ENCODE results near the gene PRMT5. TPM values are rescaled to one million over a fixed set of nuclear protein-coding genes. Genes with fewer than 3 reads are reported as not detected.

PRMT5 gene
- total RNA-seq, 1 donor from 2014 or later: 180 TPM

GRCh38 chr14:22901799-22902198 lies 27.4 kb downstream of the PRMT5 start:
- H3K36me3 Mint-ChIP-seq (ENCODE audit: low read depth): peaks cover 47% of the 10 kb centered on the region
- intact Hi-C loops (cut with micrococcal nuclease): loop anchor here (2.0 kb wide), 1 partner anchor 15 kb away; no protein-coding TSS in a partner anchor

GRCh38 chr14:22900081-22900799 lies 28.9 kb downstream of the PRMT5 start:
- intact Hi-C loops (cut with micrococcal nuclease): loop anchor here (1.0 to 2.0 kb wide), 5 partner anchors 13 to 330 kb away; no protein-coding TSS in a partner anchor

More at GRCh38 chr14:22901799-22902198, 27.4 kb downstream of the PRMT5 start:
- Mint-ChIP-seq H3K27ac (no peak overlapping the region), H3K4me1 (ENCODE audit: low read depth) (peaks cover 19% of the 10 kb centered on the region), H3K27me3 (ENCODE audit: insufficient read depth) (no peaks in the 10 kb centered on the region), H3K9me3 (no peaks in the 10 kb centered on the region), H3K4me3 (no peak overlapping the region)
- no peak for DNase-seq (ENCODE audit: low spot score)

GRCh38 chr14:22898302-22899090 lies 30.7 kb downstream of the PRMT5 start:
- Mint-ChIP-seq H3K27me3 (ENCODE audit: insufficient read depth) (no peaks in the 10 kb centered on the region), H3K36me3 (ENCODE audit: low read depth) (peaks cover 24% of the 10 kb centered on the region), H3K27ac (no peak overlapping the region), H3K4me1 (ENCODE audit: low read depth) (peaks cover 19% of the 10 kb centered on the region), H3K9me3 (no peaks in the 10 kb centered on the region), H3K4me3 (no peak overlapping the region)
- no peak for DNase-seq (ENCODE audit: low spot score)
- intact Hi-C loops (cut with micrococcal nuclease): no loop called here

More at GRCh38 chr14:22900081-22900799, 28.9 kb downstream of the PRMT5 start:
- peak; percentile 30 for DNase-seq (ENCODE audit: low spot score)
- Mint-ChIP-seq H3K9me3 (no peaks in the 10 kb centered on the region), H3K4me3 (no peak overlapping the region), H3K36me3 (ENCODE audit: low read depth) (peaks cover 34% of the 10 kb centered on the region), H3K27me3 (ENCODE audit: insufficient read depth) (no peaks in the 10 kb centered on the region), H3K27ac (peak overlapping the region; percentile 57), H3K4me1 (ENCODE audit: low read depth) (peaks cover 19% of the 10 kb centered on the region)

- no peaks in the 10 kb centered on the region for H3K9me3 Mint-ChIP-seq
- H3K27me3 Mint-ChIP-seq (ENCODE audit: insufficient read depth): no peaks in the 10 kb centered on the region
- peaks cover 19% of the 10 kb centered on the region for H3K4me1 Mint-ChIP-seq (ENCODE audit: low read depth)
- no peak for DNase-seq (ENCODE audit: low spot score)
- peaks cover 26% of the 10 kb centered on the region for H3K36me3 Mint-ChIP-seq (ENCODE audit: low read depth)
- intact Hi-C loops (cut with micrococcal nuclease): no loop called here
- H3K4me3 Mint-ChIP-seq: no peak overlapping the region
- no peak overlapping the region for H3K27ac Mint-ChIP-seq
These were observed 31.8 kb downstream of the PRMT5 start for GRCh38 chr14:22897357-22897756.

GRCh38 chr14:22896760-22897159 lies 32.4 kb downstream of the PRMT5 start:
- H3K9me3 Mint-ChIP-seq: no peaks in the 10 kb centered on the region
- H3K4me3 Mint-ChIP-seq: no peak overlapping the region
- peaks cover 22% of the 10 kb centered on the region for H3K36me3 Mint-ChIP-seq (ENCODE audit: low read depth)
- intact Hi-C loops (cut with micrococcal nuclease): no loop called here
- H3K27me3 Mint-ChIP-seq (ENCODE audit: insufficient read depth): no peaks in the 10 kb centered on the region
- H3K27ac Mint-ChIP-seq: no peak overlapping the region
- DNase-seq (ENCODE audit: low spot score): no peak
- H3K4me1 Mint-ChIP-seq (ENCODE audit: low read depth): peaks cover 19% of the 10 kb centered on the region

GRCh38 chr14:22896356-22896755 lies 32.8 kb downstream of the PRMT5 start:
- intact Hi-C loops (cut with micrococcal nuclease): no loop called here
- Mint-ChIP-seq H3K27ac (no peak overlapping the region), H3K4me3 (no peak overlapping the region), H3K27me3 (ENCODE audit: insufficient read depth) (no peaks in the 10 kb centered on the region), H3K9me3 (no peaks in the 10 kb centered on the region), H3K4me1 (ENCODE audit: low read depth) (peaks cover 18% of the 10 kb centered on the region), H3K36me3 (ENCODE audit: low read depth) (peaks cover 19% of the 10 kb centered on the region)
- DNase-seq (ENCODE audit: low spot score): no peak

GRCh38 chr14:22895402-22895801 lies 33.8 kb downstream of the PRMT5 start:
- Mint-ChIP-seq H3K27me3 (ENCODE audit: insufficient read depth) (no peaks in the 10 kb centered on the region), H3K36me3 (ENCODE audit: low read depth) (peaks cover 13% of the 10 kb centered on the region), H3K27ac (no peak overlapping the region), H3K4me1 (ENCODE audit: low read depth) (peaks cover 10% of the 10 kb centered on the region), H3K4me3 (no peak overlapping the region), H3K9me3 (no peaks in the 10 kb centered on the region)
- DNase-seq (ENCODE audit: low spot score): no peak
- intact Hi-C loops (cut with micrococcal nuclease): no loop called here

GRCh38 chr14:22893706-22894105 lies 35.5 kb downstream of the PRMT5 start:
- Mint-ChIP-seq H3K27me3 (ENCODE audit: insufficient read depth) (no peaks in the 10 kb centered on the region), H3K27ac (no peak overlapping the region), H3K4me3 (no peak overlapping the region), H3K36me3 (ENCODE audit: low read depth) (peaks cover 19% of the 10 kb centered on the region), H3K4me1 (ENCODE audit: low read depth) (peaks cover 15% of the 10 kb centered on the region), H3K9me3 (no peaks in the 10 kb centered on the region)
- DNase-seq (ENCODE audit: low spot score): no peak
- intact Hi-C loops (cut with micrococcal nuclease): no loop called here

GRCh38 chr14:22892488-22892887 lies 36.7 kb downstream of the PRMT5 start:
- no peak for DNase-seq (ENCODE audit: low spot score)
- peaks cover 19% of the 10 kb centered on the region for H3K4me1 Mint-ChIP-seq (ENCODE audit: low read depth)
- H3K36me3 Mint-ChIP-seq (ENCODE audit: low read depth): peaks cover 16% of the 10 kb centered on the region
- H3K27me3 Mint-ChIP-seq (ENCODE audit: insufficient read depth): no peaks in the 10 kb centered on the region
- H3K4me3 Mint-ChIP-seq: no peak overlapping the region
- H3K27ac Mint-ChIP-seq: peak overlapping the region; percentile 54
- H3K9me3 Mint-ChIP-seq: no peaks in the 10 kb centered on the region
- intact Hi-C loops (cut with micrococcal nuclease): no loop called here

- no peak for DNase-seq (ENCODE audit: low spot score)
- Mint-ChIP-seq H3K9me3 (no peaks in the 10 kb centered on the region), H3K4me3 (no peak overlapping the region), H3K27ac (no peak overlapping the region), H3K36me3 (ENCODE audit: low read depth) (peaks cover 16% of the 10 kb centered on the region), H3K27me3 (ENCODE audit: insufficient read depth) (peaks cover 2% of the 10 kb centered on the region), H3K4me1 (ENCODE audit: low read depth) (peaks cover 31% of the 10 kb centered on the region)
- intact Hi-C loops (cut with micrococcal nuclease): no loop called here
These were observed 38.8 kb downstream of the PRMT5 start for GRCh38 chr14:22890416-22890815.

- H3K36me3 Mint-ChIP-seq (ENCODE audit: low read depth): peaks cover 12% of the 10 kb centered on the region
- no peak overlapping the region for H3K4me3 Mint-ChIP-seq
- peaks cover 5% of the 10 kb centered on the region for H3K27me3 Mint-ChIP-seq (ENCODE audit: insufficient read depth)
- no peaks in the 10 kb centered on the region for H3K9me3 Mint-ChIP-seq
- intact Hi-C loops (cut with micrococcal nuclease): no loop called here
- no peak overlapping the region for H3K27ac Mint-ChIP-seq
- no peak for DNase-seq (ENCODE audit: low spot score)
- H3K4me1 Mint-ChIP-seq (ENCODE audit: low read depth): peaks cover 31% of the 10 kb centered on the region
These were observed 40.5 kb downstream of the PRMT5 start for GRCh38 chr14:22888662-22889061.

- H3K27ac Mint-ChIP-seq: peak overlapping the region; percentile 88
- DNase-seq (ENCODE audit: low spot score): no peak
- H3K4me3 Mint-ChIP-seq: peak overlapping the region; percentile 87
- intact Hi-C loops (cut with micrococcal nuclease): loop anchor here (1.0 to 2.0 kb wide), 4 partner anchors 13 to 41 kb away; partner anchors contain the start of genes LRP10, PRMT5 and RBM23
- H3K4me1 Mint-ChIP-seq (ENCODE audit: low read depth): peaks cover 31% of the 10 kb centered on the region
- H3K36me3 Mint-ChIP-seq (ENCODE audit: low read depth): peaks cover 9% of the 10 kb centered on the region
- H3K9me3 Mint-ChIP-seq: no peaks in the 10 kb centered on the region
- peaks cover 5% of the 10 kb centered on the region for H3K27me3 Mint-ChIP-seq (ENCODE audit: insufficient read depth)
These were observed 41.2 kb downstream of the PRMT5 start for GRCh38 chr14:22887990-22888378.
